H1 (cell line): ENCODE data around the gene CLCF1. TPM values are rescaled to one million over a fixed set of nuclear protein-coding genes. Genes with fewer than 3 reads are reported as not detected.

Experiments
- CTCF ChIA-PET: fragments of 300-600 bp; sonication (Branson Sonifier 250); formaldehyde crosslinking; loops from one replicate; lab custom pipeline; 2021; ENCODE audit not compliant: partially characterized antibody; lab: Charles Lee
- POLR2A ChIA-PET: fragments of 300-600 bp; sonication (Branson Sonifier 250); formaldehyde crosslinking; loops from one replicate; lab custom pipeline; 2021; ENCODE audit warnings: inconsistent platforms; ENCODE audit not compliant: partially characterized antibody; lab: Charles Lee
- DNase-seq, 2 experiments: peaks; one replicate each; pipeline versions ENCODE4 v3.0.0 to v3.0.0-alpha.2; 2010 to 2022; ENCODE audit warnings: low spot score in 2 of 2, low read depth in 1 of 2, mixed read lengths in 1 of 2
- FAIRE-seq: peaks from 2 replicates; lab custom pipeline; 2011; peaks lifted over from hg19 to GRCh38; lab: Jason Lieb, UNC
- H2AFZ ChIP-seq: 2 replicates; pipeline ENCODE4 v1.8.1; 2012; ENCODE audit warnings: low read length, inconsistent platforms
- H2AK5ac ChIP-seq: 2 replicates; pipeline ENCODE4 v1.6.1; 2013; ENCODE audit warnings: low read depth, low read length
- H2BK120ac ChIP-seq: replicated peaks from 2 replicates; pipeline ENCODE3; 2013; ENCODE audit warnings: low read depth, low read length, inconsistent platforms
- H2BK12ac ChIP-seq: 2 replicates; pipeline ENCODE4 v1.6.1; 2013; ENCODE audit warnings: low read depth, low read length
- H2BK15ac ChIP-seq: 2 replicates; pipeline ENCODE4 v1.6.1; 2013; ENCODE audit warnings: low read length
- H2BK20ac ChIP-seq: 2 replicates; pipeline ENCODE4 v1.6.1; 2013; ENCODE audit warnings: low read length
- H2BK5ac ChIP-seq: 2 replicates; pipeline ENCODE4 v1.6.1; 2013; ENCODE audit warnings: low read depth, low read length
- H3K14ac ChIP-seq: 2 replicates; pipeline ENCODE4 v1.6.1; 2013; ENCODE audit warnings: inconsistent platforms; ENCODE audit not compliant: insufficient read length
- H3K18ac ChIP-seq: 2 replicates; pipeline ENCODE4 v1.6.1; 2013; ENCODE audit warnings: low read length; ENCODE audit errors: extremely low read depth
- H3K23ac ChIP-seq: 2 replicates; pipeline ENCODE4 v1.6.1; 2013; ENCODE audit warnings: inconsistent platforms; ENCODE audit not compliant: insufficient read length
- H3K23me2 ChIP-seq: 2 replicates; pipeline ENCODE4 v1.6.1; 2013; ENCODE audit warnings: low read depth, low read length
- H3K27ac ChIP-seq: 2 replicates; pipeline ENCODE4 v1.6.1; 2011; ENCODE audit warnings: low read depth, low read length, inconsistent platforms
- H3K27me3 ChIP-seq, 4 experiments: replicated peaks in 1 of 4; 1 replicate in 1 of 4; 2 replicates in 3 of 4; pipeline versions ENCODE4 v1.6.1 to v1.8.1; 2011 to 2013; ENCODE audit warnings: low read length in 3 of 4, mild to moderate bottlenecking in 3 of 4, inconsistent platforms in 2 of 4, mixed read lengths in 2 of 4, moderate library complexity in 1 of 4; ENCODE audit not compliant: control insufficient read depth in 3 of 4, insufficient read depth in 3 of 4; ENCODE audit errors: extremely low read depth in 1 of 4
- H3K36me3 ChIP-seq, 4 experiments: 2 replicates each; pipeline versions ENCODE4 v1.6.1 to v1.8.1; 2011 to 2013; ENCODE audit warnings: mild to moderate bottlenecking in 4 of 4, low read length in 3 of 4, moderate library complexity in 2 of 4, control low read depth in 1 of 4, inconsistent platforms in 1 of 4; ENCODE audit not compliant: insufficient read depth in 4 of 4, control insufficient read depth in 2 of 4
- H3K4ac ChIP-seq: replicated peaks from 2 replicates; pipeline ENCODE3; 2013; ENCODE audit warnings: low read length, low read depth, mixed read lengths, inconsistent platforms; ENCODE audit not compliant: insufficient read length
- H3K4me1 ChIP-seq, 4 experiments: replicated peaks in 1 of 4; 1 replicate in 1 of 4; 2 replicates in 3 of 4; pipeline versions ENCODE4 v1.6.1 to v1.8.1; 2011 to 2013; ENCODE audit warnings: low read length in 3 of 4, inconsistent platforms in 2 of 4, mixed read lengths in 1 of 4; ENCODE audit not compliant: insufficient read depth in 4 of 4, control insufficient read depth in 3 of 4
- H3K4me2 ChIP-seq, 2 experiments: 2 replicates each; pipeline versions ENCODE4 v1.6.1 to v1.8.1; 2011 to 2013; ENCODE audit warnings: low read depth in 2 of 2, low read length in 2 of 2, control low read depth in 1 of 2, inconsistent platforms in 1 of 2, mild to moderate bottlenecking in 1 of 2; ENCODE audit not compliant: insufficient read depth in 1 of 2
- H3K4me3 ChIP-seq, 4 experiments: fragments of 200-600, 300-600 bp in 1 of 4; sonication (generic), shearing (Covaris generic), sonication (Bioruptor Twin) in 1 of 4; 2 replicates each; pipeline versions ENCODE4 v1.5.1 to v1.8.1; 2011 to 2016; ENCODE audit warnings: low read length in 4 of 4, low read depth in 3 of 4, control low read depth in 2 of 4, inconsistent platforms in 2 of 4, mild to moderate bottlenecking in 2 of 4, mixed read lengths in 1 of 4, moderate library complexity in 1 of 4; ENCODE audit not compliant: insufficient read depth in 2 of 4; ENCODE audit errors: extremely low read depth in 1 of 4
- H3K56ac ChIP-seq: replicated peaks from 2 replicates; pipeline ENCODE3; 2013; ENCODE audit warnings: low read depth, mild to moderate bottlenecking, mixed read lengths, low read length, inconsistent platforms; ENCODE audit not compliant: insufficient read length
- H3K79me1 ChIP-seq: 2 replicates; pipeline ENCODE4 v1.6.1; 2013; ENCODE audit warnings: low read depth, low read length, control low read depth
- H3K79me2 ChIP-seq, 2 experiments: 2 replicates each; pipeline versions ENCODE4 v1.6.1 to v1.8.1; 2012 to 2013; ENCODE audit warnings: low read length in 2 of 2, mild to moderate bottlenecking in 2 of 2, inconsistent platforms in 1 of 2; ENCODE audit not compliant: insufficient read depth in 2 of 2, control insufficient read depth in 1 of 2
- H3K9ac ChIP-seq, 4 experiments: replicated peaks in 1 of 4; 1 replicate in 1 of 4; 2 replicates in 3 of 4; pipeline versions ENCODE4 v1.6.1 to v1.8.1; 2011 to 2013; ENCODE audit warnings: low read depth in 3 of 4, low read length in 3 of 4, control low read depth in 2 of 4, mild to moderate bottlenecking in 2 of 4, moderate library complexity in 2 of 4, inconsistent platforms in 1 of 4; ENCODE audit errors: extremely low read depth in 1 of 4
- H3K9me3 ChIP-seq, 2 experiments: 2 replicates each; pipeline versions ENCODE4 v1.6.1 to v1.8.1; 2012 to 2013; ENCODE audit warnings: mild to moderate bottlenecking in 2 of 2, moderate library complexity in 2 of 2, control low read depth in 1 of 2, inconsistent platforms in 1 of 2, low read depth in 1 of 2, low read length in 1 of 2, mixed read lengths in 1 of 2; ENCODE audit not compliant: insufficient read depth in 2 of 2
- H4K20me1 ChIP-seq, 2 experiments: replicated peaks in 1 of 2; 2 replicates each; pipeline versions ENCODE3 to v1.8.1; 2011 to 2013; ENCODE audit warnings: inconsistent platforms in 2 of 2, low read length in 2 of 2, mild to moderate bottlenecking in 1 of 2; ENCODE audit not compliant: insufficient read depth in 2 of 2, control insufficient read depth in 1 of 2
- H4K5ac ChIP-seq: 2 replicates; pipeline ENCODE4 v1.6.1; 2013; ENCODE audit warnings: low read length, low read depth, mixed read lengths, inconsistent platforms; ENCODE audit not compliant: insufficient read length
- H4K8ac ChIP-seq: 2 replicates; pipeline ENCODE4 v1.8.0; 2013; ENCODE audit warnings: mild to moderate bottlenecking, moderate library complexity, low read length, inconsistent platforms; ENCODE audit not compliant: insufficient read depth; ENCODE audit errors: extremely low read depth
- H4K91ac ChIP-seq: replicated peaks from 2 replicates; pipeline ENCODE3; 2013; ENCODE audit warnings: low read length, mixed read lengths, inconsistent platforms; ENCODE audit not compliant: insufficient read length
- BCL11A ChIP-seq, 2 experiments: IDR thresholded peaks; one replicate each; pipeline ENCODE4 v1.6.1; 2011; ENCODE audit warnings: low read depth in 2 of 2, low read length in 2 of 2, mild to moderate bottlenecking in 2 of 2
- CEBPB ChIP-seq: IDR thresholded peaks from 2 replicates; pipeline ENCODE4 v1.6.1; 2012; ENCODE audit warnings: low read depth, low read length
- CHD2 ChIP-seq: IDR thresholded peaks from 2 replicates; pipeline ENCODE4 v1.6.1; 2012; ENCODE audit warnings: low read length, improper control_type of control experiment
- RAD21 ChIP-seq, 2 experiments: IDR thresholded peaks in 1 of 2; conservative IDR thresholded peaks in 1 of 2; 2 replicates each; pipeline ENCODE4 v1.6.1; 2011; ENCODE audit warnings: low read depth in 2 of 2, low read length in 2 of 2, improper control_type of control experiment in 1 of 2, inconsistent platforms in 1 of 2, mild to moderate bottlenecking in 1 of 2, moderate library complexity in 1 of 2
- RNF2 ChIP-seq: fragments of 200-900, 300-1000 bp; sonication (generic); IDR thresholded peaks from 2 replicates; pipeline ENCODE4 v1.7.1; 2016; ENCODE audit warnings: borderline replicate concordance, low read depth, mild to moderate bottlenecking, antibody characterized with exemption, low read length; ENCODE audit not compliant: poor library complexity, severe bottlenecking; ENCODE audit errors: missing control alignments
- RXRA ChIP-seq: IDR thresholded peaks from 2 replicates; pipeline ENCODE4 v1.6.1; 2011; ENCODE audit warnings: low read depth, mild to moderate bottlenecking, low read length, moderate library complexity; ENCODE audit not compliant: insufficient read depth
- TAF1 ChIP-seq: IDR thresholded peaks from 2 replicates; pipeline ENCODE4 v1.6.1; 2011; ENCODE audit warnings: mild to moderate bottlenecking, low read depth, low read length
- TAF7 ChIP-seq: optimal IDR thresholded peaks from 2 replicates; pipeline ENCODE3; 2011; ENCODE audit warnings: low read depth, mild to moderate bottlenecking, inconsistent platforms, low read length, moderate library complexity, borderline replicate concordance
- TEAD4 ChIP-seq: IDR thresholded peaks from 2 replicates; pipeline ENCODE4 v1.6.1; 2012; ENCODE audit warnings: low read depth, low read length, inconsistent platforms, mixed read lengths
- WGBS, 2 experiments: shearing (Covaris generic) in 1 of 2; methylation state at CpG; one replicate each; pipeline versions ENCODE4 v1.1.6 to v1.1.7; 2013 to 2015; ENCODE audit warnings: low lambda C conversion rate in 2 of 2, mixed read lengths in 2 of 2, inconsistent platforms in 1 of 2, low coverage in 1 of 2, missing lambda C conversion rate in 1 of 2; ENCODE audit not compliant: insufficient replicate concordance in 2 of 2, insufficient coverage in 1 of 2, insufficient read length in 1 of 2; ENCODE audit errors: extremely low coverage in 1 of 2, missing lambda C conversion rate in 1 of 2; 5-methylcytosine and 5-hydroxymethylcytosine counted together
- polyA plus RNA-seq, 7 experiments: library from polyadenylated mRNA; depleted of rRNA in 3 of 7; stranded (reverse) in 5 of 7; unstranded in 2 of 7; fragments of >200 nt in 5 of 7; fragments of 200-250 nt in 2 of 7; gene quantifications; 1 replicate in 5 of 7; 2 replicates in 1 of 7; 4 replicates in 1 of 7; pipeline versions ENCODE4 v1.2.1 to v1.2.3, GENCODE V29; 2011 to 2013; ENCODE audit warnings: missing spikeins in 2 of 7, mixed read lengths in 2 of 7
- total RNA-seq: library from RNA; stranded (reverse); fragmentation: NEBNext Ultra II Directional; extraction: Animal tissue kit (Norgen Biotek cat#: 25700); gene quantifications from 2 replicates; pipeline ENCODE4 v1.2.1, GENCODE V29; 2021

CLCF1 gene
- total and polyA plus RNA-seq, 2 of the 8 experiments (the other 6 are each of a cell fraction or from before 2014, with no cell fraction given) = 0.32 to 1.2 TPM

DNA sequence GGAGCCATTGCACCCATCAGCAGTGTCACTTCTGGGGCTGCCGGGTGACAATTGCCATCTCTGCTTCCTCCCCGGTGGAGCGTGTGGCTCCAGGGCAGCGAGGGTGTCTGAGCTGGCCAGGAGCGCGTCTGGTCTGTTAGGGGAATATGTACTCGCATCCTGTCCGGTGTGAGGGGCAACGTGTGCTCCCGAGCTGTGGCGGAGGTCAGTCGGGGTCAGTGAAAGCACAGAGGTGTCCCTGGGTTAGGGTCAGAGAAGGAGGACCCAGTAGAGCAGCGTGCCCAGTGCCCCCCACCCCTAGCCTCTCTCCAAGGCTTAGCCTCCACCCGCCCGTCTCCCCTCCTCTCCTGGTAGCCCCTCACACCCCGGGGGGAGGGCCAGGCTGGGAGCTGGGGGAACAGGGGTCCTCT lies 1.5 kb downstream of the CLCF1 start:
- no peak overlapping the region for H4K91ac ChIP-seq
- no peak overlapping the region for H2BK5ac ChIP-seq
- peaks cover 2 to 60% (median 49%) of the 10 kb centered on the region in 4 experiments for H3K27me3 ChIP-seq
- no peak overlapping the region for H2BK120ac ChIP-seq
- H3K9ac ChIP-seq = no peak overlapping the region
- peak overlapping the region; percentile 29 to 77 (median 50) for H3K4me3 ChIP-seq
- H2BK15ac ChIP-seq = peak overlapping the region; percentile 25; the same call in 1 of the 2 replicates
- H3K79me2 ChIP-seq = no peaks in the 10 kb centered on the region
- H2BK20ac ChIP-seq = 0 out of 2 replicates have a peak overlapping the region, but pooled peaks have one; percentile 61
- H4K5ac ChIP-seq = no peak overlapping the region
- H4K8ac ChIP-seq = no peak overlapping the region
- H3K79me1 ChIP-seq = no peaks in the 10 kb centered on the region
- H3K23me2 ChIP-seq = peaks cover 25% of the 10 kb centered on the region; the same call in 1 of the 2 replicates
- WGBS, 2 experiments = 7% methylated on average over 14 of the region's 16 CpGs; no CpG with 5 or more reads in 1 of the 2 experiments
- TF ChIP-seq RAD21 (IDR thresholded peaks at IDR 0.05 in 1 of 2, conservative IDR thresholded peaks at IDR 0.05 in 1 of 2; ENCODE audit: low read depth in 2 of 2, low read length in 2 of 2) (no peak), TEAD4 (no peak), TAF7 (no peak), CEBPB (no peak), CHD2 (no peak), RXRA (no peak), RNF2 (no peak), TAF1 (no peak), BCL11A (IDR thresholded peaks at IDR 0.05; ENCODE audit: low read depth in 2 of 2, low read length in 2 of 2) (no peak)
- TF ChIP-seq, all 59 proteins: peak for 0
- H3K27ac ChIP-seq = no peak overlapping the region
- H4K20me1 ChIP-seq = peaks cover 0 to 3% of the 10 kb centered on the region in 2 experiments
- H3K4me1 ChIP-seq = peaks cover 0 to 41% (median 35%) of the 10 kb centered on the region in 4 experiments; a peak in 6 of 7 replicates
- ChIA-PET CTCF (interaction anchor here (0.6 to 34.8 kb wide), 8 partner anchors 10 to 648 kb away, joined by 3 to 1305 read pairs (median 18); partner anchors contain the start of genes POLD4, PPP1CA and RAD9A), POLR2A (interaction anchor here (0.9 to 2.1 kb wide), 10 partner anchors 8 to 259 kb away, joined by 3 to 11 read pairs (median 3); partner anchors contain the start of gene POLD4)
- H3K4ac ChIP-seq = no peak overlapping the region
- H3K18ac ChIP-seq = peak overlapping the region; percentile 48
- no peak overlapping the region for H2AK5ac ChIP-seq
- no peak overlapping the region for H3K14ac ChIP-seq
- DNase-seq (peak in 1 of 2 experiments; percentile 70), FAIRE-seq (no peak)
- H2AFZ ChIP-seq = no peak overlapping the region
- no peaks in the 10 kb centered on the region for H3K9me3 ChIP-seq
- H3K4me2 ChIP-seq = peak overlapping the region; percentile 82 to 96
- no peaks in the 10 kb centered on the region for H3K36me3 ChIP-seq
- H2BK12ac ChIP-seq = peak overlapping the region; percentile 18; the same call in 1 of the 2 replicates
- no peak overlapping the region for H3K23ac ChIP-seq
- H3K56ac ChIP-seq = no peak overlapping the region
